Activated T-cell treated with anti-CD3 and anti-CD28 coated beads, Interleukin-2, amount 50 U/mL, for 72 hours (primary cell): ENCODE results near the gene LRRC1. TPM values are rescaled to one million over a fixed set of nuclear protein-coding genes. Genes with fewer than 3 reads are reported as not detected.

ENCODE experiments used
- ATAC-seq, 2 donors: fragments of 150-1000 bp; cut with Tn5 transposase; replicated peaks in 1 of 2; 2 replicates each; pipeline ENCODE4 v1.10.0; 2021; ENCODE audit warnings: moderate library complexity in 2 of 2, mild to moderate bottlenecking in 1 of 2
- DNase-seq, 2 donors: peaks; one replicate each; pipeline ENCODE4 v3.0.0; 2021 to 2022; ENCODE audit warnings: mixed read lengths in 1 of 2
- H3K27ac Mint-ChIP-seq: one replicate; pipeline ENCODE4 v1.8.0; 2022; ENCODE audit warnings: mild to moderate bottlenecking, moderate library complexity, mixed read lengths
- H3K27me3 Mint-ChIP-seq: one replicate; pipeline ENCODE4 v1.8.0; 2022; ENCODE audit warnings: low read depth, mixed read lengths
- H3K36me3 Mint-ChIP-seq, 2 donors: one replicate each; pipeline ENCODE4 v1.8.0; 2022; ENCODE audit warnings: mixed read lengths in 2 of 2, mild to moderate bottlenecking in 1 of 2; ENCODE audit not compliant: insufficient read depth in 2 of 2
- H3K4me1 Mint-ChIP-seq: one replicate; pipeline ENCODE4 v1.8.0; 2022; ENCODE audit warnings: low read depth, mixed read lengths
- H3K4me3 Mint-ChIP-seq, 2 donors: one replicate each; pipeline ENCODE4 v1.8.0; 2022; ENCODE audit warnings: mild to moderate bottlenecking in 2 of 2, mixed read lengths in 2 of 2, moderate library complexity in 2 of 2
- H3K9me3 Mint-ChIP-seq, 2 donors: one replicate each; pipeline ENCODE4 v1.8.0; 2022; ENCODE audit warnings: mixed read lengths in 2 of 2
- total RNA-seq, 2 donors: library from RNA; stranded (reverse); gene quantifications; one replicate each; pipeline ENCODE4 v1.2.3, GENCODE V29; 2022

The LRRC1 gene
- total RNA-seq, 2 donors from 2014 or later: 3.6 to 4.4 TPM

GRCh38 chr6:53809691-53810090 lies 14.9 kb downstream of the LRRC1 start:
- Mint-ChIP-seq H3K27ac (no peak overlapping the region), H3K4me3 (no peak overlapping the region), H3K9me3 (no peaks in the 10 kb centered on the region), H3K4me1 (peaks cover 12% of the 10 kb centered on the region), H3K36me3 (no peaks in the 10 kb centered on the region), H3K27me3 (no peaks in the 10 kb centered on the region)
- no peak for DNase-seq
- ATAC-seq: no peak

GRCh38 chr6:53811082-53811481 lies 16.3 kb downstream of the LRRC1 start:
- H3K4me3 Mint-ChIP-seq: no peak overlapping the region
- peaks cover 8% of the 10 kb centered on the region for H3K4me1 Mint-ChIP-seq
- no peaks in the 10 kb centered on the region for H3K36me3 Mint-ChIP-seq
- H3K27me3 Mint-ChIP-seq: no peaks in the 10 kb centered on the region
- no peaks in the 10 kb centered on the region for H3K9me3 Mint-ChIP-seq
- ATAC-seq (peak in 1 of 2 donors; percentile 64), DNase-seq (no peak)
- no peak overlapping the region for H3K27ac Mint-ChIP-seq

GRCh38 chr6:53811746-53812145 lies 16.9 kb downstream of the LRRC1 start:
- no peak overlapping the region for H3K27ac Mint-ChIP-seq
- H3K4me1 Mint-ChIP-seq: peaks cover 7% of the 10 kb centered on the region
- H3K4me3 Mint-ChIP-seq: no peak overlapping the region
- H3K36me3 Mint-ChIP-seq: no peaks in the 10 kb centered on the region
- no peak for ATAC-seq
- no peak for DNase-seq
- no peaks in the 10 kb centered on the region for H3K9me3 Mint-ChIP-seq
- no peaks in the 10 kb centered on the region for H3K27me3 Mint-ChIP-seq

- no peak for DNase-seq
- Mint-ChIP-seq H3K27ac (no peak overlapping the region), H3K36me3 (no peaks in the 10 kb centered on the region), H3K27me3 (no peaks in the 10 kb centered on the region), H3K4me1 (peaks cover 7% of the 10 kb centered on the region), H3K9me3 (no peaks in the 10 kb centered on the region), H3K4me3 (no peak overlapping the region)
- no peak for ATAC-seq
Measured at GRCh38 chr6:53813096-53813495, 18.3 kb downstream of the LRRC1 start.

- no peak overlapping the region for H3K4me3 Mint-ChIP-seq
- H3K9me3 Mint-ChIP-seq: no peaks in the 10 kb centered on the region
- DNase-seq (no peak), ATAC-seq (no peak)
- H3K4me1 Mint-ChIP-seq: peaks cover 9% of the 10 kb centered on the region
- H3K36me3 Mint-ChIP-seq: no peaks in the 10 kb centered on the region
- no peaks in the 10 kb centered on the region for H3K27me3 Mint-ChIP-seq
- no peak overlapping the region for H3K27ac Mint-ChIP-seq
Measured at GRCh38 chr6:53813801-53814200, 19.0 kb downstream of the LRRC1 start.

- H3K9me3 Mint-ChIP-seq: no peaks in the 10 kb centered on the region
- no peaks in the 10 kb centered on the region for H3K36me3 Mint-ChIP-seq
- ATAC-seq (no peak), DNase-seq (no peak)
- H3K27ac Mint-ChIP-seq: no peak overlapping the region
- no peak overlapping the region for H3K4me3 Mint-ChIP-seq
- H3K27me3 Mint-ChIP-seq: no peaks in the 10 kb centered on the region
- peaks cover 12% of the 10 kb centered on the region for H3K4me1 Mint-ChIP-seq
Measured at GRCh38 chr6:53814353-53814752, 19.5 kb downstream of the LRRC1 start.

GRCh38 chr6:53815381-53816119 lies 20.7 kb downstream of the LRRC1 start:
- no peak for ATAC-seq
- DNase-seq: no peak
- Mint-ChIP-seq H3K27ac (no peak overlapping the region), H3K27me3 (no peaks in the 10 kb centered on the region), H3K9me3 (no peaks in the 10 kb centered on the region), H3K4me3 (no peak overlapping the region), H3K4me1 (peaks cover 12% of the 10 kb centered on the region), H3K36me3 (no peaks in the 10 kb centered on the region)

GRCh38 chr6:53818858-53819609 lies 24.2 kb downstream of the LRRC1 start:
- Mint-ChIP-seq H3K4me1 (peaks cover 6% of the 10 kb centered on the region), H3K4me3 (peak overlapping the region in 1 of 2 donors; percentile 3), H3K36me3 (no peaks in the 10 kb centered on the region), H3K27me3 (no peaks in the 10 kb centered on the region), H3K27ac (peak overlapping the region; percentile 34), H3K9me3 (no peaks in the 10 kb centered on the region)
- ATAC-seq (peak; percentile 32 to 68), DNase-seq (no peak)

- ATAC-seq (no peak), DNase-seq (no peak)
- Mint-ChIP-seq H3K27me3 (no peaks in the 10 kb centered on the region), H3K4me3 (no peak overlapping the region), H3K27ac (no peak overlapping the region), H3K4me1 (peaks cover 10% of the 10 kb centered on the region), H3K9me3 (no peaks in the 10 kb centered on the region), H3K36me3 (no peaks in the 10 kb centered on the region)
Measured at GRCh38 chr6:53822401-53823125, 27.8 kb downstream of the LRRC1 start.

GRCh38 chr6:53824714-53825113 lies 29.9 kb downstream of the LRRC1 start:
- DNase-seq (no peak), ATAC-seq (no peak)
- Mint-ChIP-seq H3K4me3 (no peak overlapping the region), H3K27ac (no peak overlapping the region), H3K27me3 (no peaks in the 10 kb centered on the region), H3K9me3 (no peaks in the 10 kb centered on the region), H3K4me1 (peaks cover 7% of the 10 kb centered on the region), H3K36me3 (no peaks in the 10 kb centered on the region)

- Mint-ChIP-seq H3K36me3 (no peaks in the 10 kb centered on the region), H3K4me1 (peaks cover 7% of the 10 kb centered on the region), H3K4me3 (no peak overlapping the region), H3K27me3 (no peaks in the 10 kb centered on the region), H3K27ac (no peak overlapping the region), H3K9me3 (no peaks in the 10 kb centered on the region)
- no peak for DNase-seq
- ATAC-seq: no peak
Measured at GRCh38 chr6:53825532-53826321, 30.9 kb downstream of the LRRC1 start.

GRCh38 chr6:53827531-53827930 lies 32.7 kb downstream of the LRRC1 start:
- no peaks in the 10 kb centered on the region for H3K9me3 Mint-ChIP-seq
- no peak for DNase-seq
- H3K4me3 Mint-ChIP-seq: no peak overlapping the region
- no peak overlapping the region for H3K27ac Mint-ChIP-seq
- H3K27me3 Mint-ChIP-seq: no peaks in the 10 kb centered on the region
- no peaks in the 10 kb centered on the region for H3K36me3 Mint-ChIP-seq
- peaks cover 7% of the 10 kb centered on the region for H3K4me1 Mint-ChIP-seq
- ATAC-seq: no peak

GRCh38 chr6:53828215-53828614 lies 33.4 kb downstream of the LRRC1 start:
- H3K36me3 Mint-ChIP-seq: no peaks in the 10 kb centered on the region
- H3K27ac Mint-ChIP-seq: no peak overlapping the region
- H3K27me3 Mint-ChIP-seq: no peaks in the 10 kb centered on the region
- DNase-seq: no peak
- H3K4me1 Mint-ChIP-seq: peaks cover 7% of the 10 kb centered on the region
- no peaks in the 10 kb centered on the region for H3K9me3 Mint-ChIP-seq
- no peak overlapping the region for H3K4me3 Mint-ChIP-seq
- ATAC-seq: no peak
